ENCODE results near the gene CNOT1.
"Not testable (repeated sequence)": the region's sequence is repeated elsewhere in the genome, so short reads cannot be mapped to it uniquely, and the experiment has no call there.

CNOT1 gene

DNA sequence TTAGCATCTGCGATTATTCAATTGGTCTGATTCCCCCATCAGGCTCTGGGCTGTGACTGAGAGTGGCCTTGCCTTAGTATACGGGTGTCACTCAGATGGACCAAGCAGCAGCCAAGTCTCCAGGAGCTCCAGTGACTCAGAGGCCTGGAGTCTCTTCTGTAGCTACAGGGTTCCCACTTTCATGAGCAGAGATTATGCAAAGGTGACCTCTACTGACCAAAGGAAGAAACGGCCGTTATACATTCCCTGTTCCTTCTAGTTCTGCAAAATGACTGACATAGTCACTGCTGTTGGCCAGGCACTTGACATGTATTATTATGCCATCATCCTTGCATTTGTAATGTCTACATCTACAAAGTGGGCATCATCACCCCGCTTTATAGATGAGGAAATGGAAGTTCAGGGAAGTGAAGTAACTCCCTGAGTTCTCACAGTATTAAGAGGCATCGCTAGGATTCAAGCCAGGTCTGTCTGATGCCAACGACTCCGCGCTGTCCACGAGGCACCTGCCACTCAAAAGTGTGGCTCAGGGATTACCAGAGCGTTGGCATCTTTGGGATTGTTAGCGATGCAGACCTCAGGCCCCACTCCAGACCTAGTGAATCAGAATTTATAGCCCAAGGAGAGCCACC lies 31.7 kb upstream of the CNOT1 start:
- TF ChIP-seq, protein P1, sequence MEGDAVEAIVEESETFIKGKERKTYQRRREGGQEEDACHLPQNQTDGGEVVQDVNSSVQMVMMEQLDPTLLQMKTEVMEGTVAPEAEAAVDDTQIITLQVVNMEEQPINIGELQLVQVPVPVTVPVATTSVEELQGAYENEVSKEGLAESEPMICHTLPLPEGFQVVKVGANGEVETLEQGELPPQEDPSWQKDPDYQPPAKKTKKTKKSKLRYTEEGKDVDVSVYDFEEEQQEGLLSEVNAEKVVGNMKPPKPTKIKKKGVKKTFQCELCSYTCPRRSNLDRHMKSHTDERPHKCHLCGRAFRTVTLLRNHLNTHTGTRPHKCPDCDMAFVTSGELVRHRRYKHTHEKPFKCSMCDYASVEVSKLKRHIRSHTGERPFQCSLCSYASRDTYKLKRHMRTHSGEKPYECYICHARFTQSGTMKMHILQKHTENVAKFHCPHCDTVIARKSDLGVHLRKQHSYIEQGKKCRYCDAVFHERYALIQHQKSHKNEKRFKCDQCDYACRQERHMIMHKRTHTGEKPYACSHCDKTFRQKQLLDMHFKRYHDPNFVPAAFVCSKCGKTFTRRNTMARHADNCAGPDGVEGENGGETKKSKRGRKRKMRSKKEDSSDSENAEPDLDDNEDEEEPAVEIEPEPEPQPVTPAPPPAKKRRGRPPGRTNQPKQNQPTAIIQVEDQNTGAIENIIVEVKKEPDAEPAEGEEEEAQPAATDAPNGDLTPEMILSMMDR (IDR thresholded peaks at IDR 0.05; ENCODE audit: insufficient read depth, low read depth, low read length, missing control alignments), result peak; percentile 64
- peak; percentile 68 for DNase-seq (ENCODE audit: low read depth)
- H3K4me3 ChIP-seq (ENCODE audit: low read depth, low read length), result no peak overlapping the region

- DNase-seq (ENCODE audit: low read depth); H3K4me3 ChIP-seq (ENCODE audit: low read depth, low read length): not testable (repeated sequence)
Observed at GRCh38 chr16:58659911-58660310, 30.3 kb upstream of the CNOT1 start.

DNA sequence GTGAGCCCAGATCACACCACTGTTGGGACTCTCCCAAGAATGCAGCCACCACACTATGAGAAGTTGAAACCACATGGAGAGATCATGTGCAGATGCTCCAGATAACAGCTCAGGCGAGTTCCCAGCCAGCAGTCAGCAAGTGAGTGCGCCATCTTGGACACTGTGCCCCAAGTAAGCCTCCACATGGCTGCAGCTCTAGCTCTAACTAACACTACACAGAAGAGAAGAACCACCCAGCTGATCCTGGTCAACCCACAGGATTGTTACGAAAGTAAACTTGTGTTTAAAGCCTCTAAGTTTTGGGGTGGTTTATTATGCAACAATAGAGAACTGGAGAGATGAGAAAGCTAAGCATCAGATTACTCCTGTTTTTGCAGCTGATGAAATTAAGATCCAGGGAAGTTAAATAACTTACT lies 29.2 kb upstream of the CNOT1 start:
- H3K4me3 ChIP-seq (ENCODE audit: low read depth, low read length), result no peak overlapping the region
- TF ChIP-seq, protein P1 (IDR thresholded peaks at IDR 0.05; ENCODE audit: insufficient read depth, low read depth, low read length, missing control alignments), result no peak
- no peak for DNase-seq (ENCODE audit: low read depth)

DNA sequence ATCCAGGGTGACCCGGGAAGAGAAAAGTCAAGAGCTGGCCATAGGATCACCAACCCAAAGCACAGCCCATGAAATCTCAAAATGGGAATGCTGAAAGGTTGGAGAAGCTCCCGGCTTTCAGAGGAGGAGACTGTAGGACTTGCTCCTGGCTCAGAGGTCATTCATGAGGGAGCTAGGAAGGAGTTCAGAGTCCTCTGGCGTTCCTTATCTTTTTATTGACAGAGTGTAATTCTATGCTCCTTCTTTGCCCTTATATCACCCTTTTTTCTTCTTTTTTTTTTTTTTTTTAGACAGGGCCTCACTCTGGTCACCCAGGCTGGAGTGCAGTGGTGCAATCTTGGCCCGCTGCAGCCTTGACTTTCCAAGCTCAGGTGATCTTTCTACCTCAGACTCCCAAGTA lies 27.3 kb upstream of the CNOT1 start:
- no peak for DNase-seq (ENCODE audit: low read depth)
- H3K4me3 ChIP-seq (ENCODE audit: low read depth, low read length), result no peak overlapping the region
- TF ChIP-seq, protein P1 (IDR thresholded peaks at IDR 0.05; ENCODE audit: insufficient read depth, low read depth, low read length, missing control alignments), result no peak

- H3K4me3 ChIP-seq (ENCODE audit: low read depth, low read length), result no peak overlapping the region
- no peak for DNase-seq (ENCODE audit: low read depth)
- TF ChIP-seq, protein P1 (IDR thresholded peaks at IDR 0.05; ENCODE audit: insufficient read depth, low read depth, low read length, missing control alignments), result no peak
Observed at GRCh38 chr16:58655215-58655596, 25.6 kb upstream of the CNOT1 start.

GRCh38 chr16:58654560-58655214 lies 25.1 kb upstream of the CNOT1 start:
- TF ChIP-seq, protein P1 (IDR thresholded peaks at IDR 0.05; ENCODE audit: insufficient read depth, low read depth, low read length, missing control alignments), result no peak
- DNase-seq (ENCODE audit: low read depth), result no peak
- no peak overlapping the region for H3K4me3 ChIP-seq (ENCODE audit: low read depth, low read length)

- H3K4me3 ChIP-seq (ENCODE audit: low read depth, low read length), result no peak overlapping the region
- DNase-seq (ENCODE audit: low read depth), result no peak
- TF ChIP-seq, protein P1 (IDR thresholded peaks at IDR 0.05; ENCODE audit: insufficient read depth, low read depth, low read length, missing control alignments), result no peak
Observed at GRCh38 chr16:58652741-58653140, 23.1 kb upstream of the CNOT1 start.

Measured in GM12865 (cell line).